CD4-positive, alpha-beta T cell treated with Interleukin-21 for 1 hour (primary cell): ENCODE results near the gene ZMYND8.

Experiments
- DNase-seq: peaks from one replicate; pipeline ENCODE4 v3.0.0-alpha.2; 2020

ZMYND8 gene

GRCh38 chr20:47332381-47333206, 23.9 kb downstream of the ZMYND8 start:
- DNase-seq: no peak

- no peak for DNase-seq
Measured at GRCh38 chr20:47330933-47331708, 25.4 kb downstream of the ZMYND8 start.

GRCh38 chr20:47330071-47330470, 26.4 kb downstream of the ZMYND8 start:
- no peak for DNase-seq

GRCh38 chr20:47328129-47328528, 28.4 kb downstream of the ZMYND8 start:
- no peak for DNase-seq

- DNase-seq: no peak
Measured at GRCh38 chr20:47327711-47328110, 28.8 kb downstream of the ZMYND8 start.

- DNase-seq: no peak
Measured at GRCh38 chr20:47326658-47327268, 29.7 kb downstream of the ZMYND8 start.

GRCh38 chr20:47325242-47325641, 31.3 kb downstream of the ZMYND8 start:
- no peak for DNase-seq

- no peak for DNase-seq
Measured at GRCh38 chr20:47320990-47321805, 35.3 kb downstream of the ZMYND8 start.

GRCh38 chr20:47319517-47320252, 36.8 kb downstream of the ZMYND8 start:
- no peak for DNase-seq

GRCh38 chr20:47318586-47319516, 37.6 kb downstream of the ZMYND8 start:
- no peak for DNase-seq

- DNase-seq: no peak
Measured at GRCh38 chr20:47318027-47318585, 38.4 kb downstream of the ZMYND8 start.

GRCh38 chr20:47317127-47317895, 39.2 kb downstream of the ZMYND8 start:
- DNase-seq: peak; percentile 40

- DNase-seq: no peak
Measured at GRCh38 chr20:47316776-47317126, 39.7 kb downstream of the ZMYND8 start.

- no peak for DNase-seq
Measured at GRCh38 chr20:47315339-47316056, 41.0 kb downstream of the ZMYND8 start.

GRCh38 chr20:47314647-47315338, 41.7 kb downstream of the ZMYND8 start:
- DNase-seq: no peak

GRCh38 chr20:47311967-47312681, 44.4 kb downstream of the ZMYND8 start:
- no peak for DNase-seq

- DNase-seq: no peak
Measured at GRCh38 chr20:47311211-47311610, 45.3 kb downstream of the ZMYND8 start.

GRCh38 chr20:47310729-47311128, 45.8 kb downstream of the ZMYND8 start:
- DNase-seq: no peak
